Endothelial cell of umbilical vein (primary cell): Measurements from ENCODE around the gene CNTRL. TPM values are rescaled to one million over a fixed set of nuclear protein-coding genes. Genes with fewer than 3 reads are reported as not detected.

ENCODE experiments used
- BruUV-seq: library from RNA; stranded (reverse); fragments of 400-500 nt; replicated peaks from 2 replicates; lab custom pipeline; 2021; lab: Mats Ljungman, UMichigan
- CTCF ChIA-PET: fragments of 300-600, 350-600 bp; sonication (Branson Sonifier 250); formaldehyde crosslinking; loops from one replicate; lab custom pipeline; 2021; ENCODE audit warnings: antibody characterized with exemption, inconsistent platforms; lab: Charles Lee
- POLR2A ChIA-PET: fragments of 300-600, 350-600 bp; sonication (Branson Sonifier 250); formaldehyde crosslinking; loops from one replicate; lab custom pipeline; 2021; ENCODE audit warnings: antibody characterized with exemption, inconsistent platforms; lab: Charles Lee
- DNase-seq: peaks from one replicate; pipeline ENCODE4 v3.0.0-alpha.2; 2011; ENCODE audit warnings: low read depth, low spot score
- FAIRE-seq: peaks from 2 replicates; lab custom pipeline; 2011; peaks lifted over from hg19 to GRCh38; lab: Jason Lieb, UNC
- H2AFZ ChIP-seq: 2 replicates; pipeline ENCODE4 v1.6.0; 2012; ENCODE audit warnings: low read depth, low read length, control low read depth, inconsistent platforms
- H3K27ac ChIP-seq: 2 replicates; pipeline ENCODE4 v1.5.1; 2011; ENCODE audit warnings: low read depth, mild to moderate bottlenecking, control low read depth, low read length, moderate library complexity; ENCODE audit not compliant: insufficient read depth
- H3K27me3 ChIP-seq, 2 experiments: 2 replicates each; pipeline versions ENCODE4 v1.6.0 to v1.6.1; 2011; ENCODE audit warnings: low read length in 2 of 2, mixed read lengths in 1 of 2; ENCODE audit not compliant: control insufficient read depth in 2 of 2, insufficient read depth in 2 of 2
- H3K36me3 ChIP-seq, 2 experiments: 2 replicates in 1 of 2; 3 replicates in 1 of 2; pipeline ENCODE4 v1.5.1; 2011; ENCODE audit warnings: low read length in 2 of 2, mild to moderate bottlenecking in 1 of 2, moderate library complexity in 1 of 2; ENCODE audit not compliant: control insufficient read depth in 2 of 2, insufficient read depth in 2 of 2; ENCODE audit errors: extremely low read depth in 1 of 2
- H3K4me1 ChIP-seq: 3 replicates; pipeline ENCODE4 v1.5.1; 2011; ENCODE audit warnings: mild to moderate bottlenecking, low read length; ENCODE audit not compliant: control insufficient read depth, insufficient read depth; ENCODE audit errors: extremely low read depth
- H3K4me2 ChIP-seq: 2 replicates; pipeline ENCODE4 v1.6.1; 2011; ENCODE audit warnings: low read length, control low read depth, mixed read lengths; ENCODE audit not compliant: insufficient read depth
- H3K4me3 ChIP-seq, 3 experiments: fragments of 200-600 bp in 1 of 3; sonication (generic), shearing (Covaris generic) in 1 of 3; replicated peaks in 1 of 3; 2 replicates each; pipeline ENCODE4 v1.5.1; 2011 to 2016; ENCODE audit warnings: control low read depth in 3 of 3, low read length in 3 of 3, mild to moderate bottlenecking in 2 of 3, inconsistent platforms in 1 of 3, low read depth in 1 of 3, moderate library complexity in 1 of 3; ENCODE audit not compliant: insufficient read depth in 1 of 3
- H3K79me2 ChIP-seq: 2 replicates; pipeline ENCODE4 v1.6.0; 2012; ENCODE audit warnings: low read length, inconsistent platforms; ENCODE audit not compliant: control insufficient read depth, insufficient read depth
- H3K9ac ChIP-seq: replicated peaks from 2 replicates; pipeline ENCODE3; 2011; ENCODE audit warnings: low read length, control low read depth; ENCODE audit not compliant: insufficient read depth; ENCODE audit errors: extremely low read depth
- H3K9me1 ChIP-seq: replicated peaks from 3 replicates; pipeline ENCODE4 v1.6.0; 2011; ENCODE audit warnings: mild to moderate bottlenecking, low read length; ENCODE audit not compliant: control insufficient read depth, insufficient read depth; ENCODE audit errors: extremely low read depth
- H3K9me3 ChIP-seq: replicated peaks from 2 replicates; pipeline ENCODE4 v1.5.1; 2012; ENCODE audit warnings: low read length, inconsistent platforms; ENCODE audit not compliant: control insufficient read depth, insufficient read depth
- H4K20me1 ChIP-seq: replicated peaks from 2 replicates; pipeline ENCODE3; 2011; ENCODE audit warnings: mild to moderate bottlenecking, low read length; ENCODE audit not compliant: control insufficient read depth, insufficient read depth; ENCODE audit errors: extremely low read depth
- EZH2 ChIP-seq: IDR thresholded peaks from 2 replicates; pipeline ENCODE4 v1.6.1; 2012; ENCODE audit warnings: borderline replicate concordance, low read depth, mild to moderate bottlenecking, moderate library complexity, low read length, inconsistent platforms; ENCODE audit not compliant: severe bottlenecking
- FOS ChIP-seq: IDR thresholded peaks from 2 replicates; pipeline ENCODE4 v1.6.1; 2011; ENCODE audit warnings: mild to moderate bottlenecking, low read length, moderate library complexity, borderline replicate concordance; ENCODE audit not compliant: insufficient read depth
- GATA2 ChIP-seq: IDR thresholded peaks from 2 replicates; pipeline ENCODE4 v1.7.0; 2011; ENCODE audit warnings: low read depth, mild to moderate bottlenecking, moderate library complexity, mixed read lengths, low read length; ENCODE audit not compliant: insufficient read length, insufficient read depth
- JUN ChIP-seq: IDR thresholded peaks from 2 replicates; pipeline ENCODE4 v1.6.1; 2011; ENCODE audit warnings: borderline replicate concordance, low read depth; ENCODE audit not compliant: insufficient read length, insufficient read depth
- MYC ChIP-seq: IDR thresholded peaks from one replicate; pipeline ENCODE4 v1.6.1; 2011; ENCODE audit warnings: mild to moderate bottlenecking, low read depth, low read length
- POLR2A ChIP-seq: IDR thresholded peaks from 2 replicates; pipeline ENCODE4 v1.6.1; 2012; ENCODE audit warnings: low read depth, mild to moderate bottlenecking, control low read depth, low read length
- POLR2AphosphoS5 ChIP-seq: IDR thresholded peaks from 2 replicates; pipeline ENCODE4 v1.6.1; 2012; ENCODE audit warnings: low read depth, mild to moderate bottlenecking, control low read depth, low read length, moderate library complexity; ENCODE audit not compliant: insufficient read depth
- dilution Hi-C: fragments of 300-500 bp; cut with MboI; formaldehyde crosslinking; loops from one replicate; pipeline ENCODE4 v1.15.0; 2019; ENCODE audit warnings: low sequenced_read_pairs; ENCODE audit not compliant: extremely low pct_ligation_motif_present
- intact Hi-C: fragments of 100-400 bp; cut with micrococcal nuclease; formaldehyde crosslinking; loops from one replicate; pipeline ENCODE4 v1.10.0; 2022
- polyA plus RNA-seq, 4 experiments: library from polyadenylated mRNA; depleted of rRNA in 3 of 4; stranded (reverse) in 3 of 4; unstranded in 1 of 4; fragments of >200 nt; gene quantifications; 2 replicates each; pipeline versions ENCODE4 v1.2.1 to v1.2.3, GENCODE V29; 2011 to 2012; ENCODE audit warnings: missing spikeins in 1 of 4
- total RNA-seq: library from RNA; stranded (reverse); gene quantifications from 2 replicates; pipeline ENCODE4 v1.2.3, GENCODE V29; 2021
- TF ChIP-seq, protein P1 (sequence below), 2 donors: IDR thresholded peaks; 1 replicate in 1 of 2; 2 replicates in 1 of 2; pipeline ENCODE4 v1.5.1; 2011; ENCODE audit warnings: low read length in 2 of 2, mild to moderate bottlenecking in 2 of 2, moderate library complexity in 2 of 2, control low read depth in 1 of 2, inconsistent platforms in 1 of 2, low read depth in 1 of 2; ENCODE audit not compliant: insufficient read depth in 1 of 2; ENCODE audit errors: extremely low read depth in 1 of 2
- TF ChIP-seq, protein P2 (sequence below): IDR thresholded peaks from 2 replicates; pipeline ENCODE4 v1.6.1; 2011; ENCODE audit not compliant: insufficient read depth, insufficient read length

The CNTRL gene
- total and polyA plus RNA-seq, 2 donors (not counting 3 experiments of a cell fraction or from before 2014, with no cell fraction given), result 6.1 to 21.8 TPM

DNA sequence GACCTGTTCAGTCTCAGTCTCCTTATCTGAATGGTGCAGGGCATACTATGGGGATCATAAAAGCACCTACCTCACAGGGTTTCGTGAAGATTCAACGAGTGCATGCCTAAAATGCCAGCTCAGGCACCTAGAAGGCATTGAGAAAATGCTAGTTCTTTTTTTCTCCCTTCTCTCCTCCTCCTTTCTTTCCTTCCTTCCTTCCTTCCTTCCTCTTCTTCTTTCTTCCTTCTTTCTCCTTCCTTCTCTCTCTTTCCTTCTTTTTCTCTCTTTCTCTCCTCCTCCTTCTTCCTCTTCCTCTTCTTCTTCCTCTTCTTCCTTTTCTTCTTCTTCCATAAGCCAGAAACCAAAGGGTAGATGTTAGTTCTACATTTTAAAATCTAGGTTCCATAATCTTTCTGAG is 139.2 kb downstream of the CNTRL start:
- no peaks in the 10 kb centered on the region for H3K27me3 ChIP-seq
- no peak for DNase-seq
- H2AFZ ChIP-seq, result no peak overlapping the region
- no peak overlapping the region for H3K4me3 ChIP-seq
- ChIA-PET POLR2A (no interaction called here), CTCF (interaction anchor here (0.6 to 6.0 kb wide), 32 partner anchors 9 to 284 kb away, joined by 3 to 83 read pairs (median 6); partner anchors contain the start of genes GSN and RAB14)
- no peaks in the 10 kb centered on the region for H3K9me1 ChIP-seq
- H3K9ac ChIP-seq, result no peak overlapping the region
- no peaks in the 10 kb centered on the region for H3K9me3 ChIP-seq
- H3K4me1 ChIP-seq, result peaks cover 5% of the 10 kb centered on the region
- no peak for FAIRE-seq
- dilution Hi-C loops, result no loop called here
- H3K27ac ChIP-seq, result no peak overlapping the region
- intact Hi-C loops, result loop anchor here (5.0 kb wide), 1 partner anchor 283 kb away; the partner anchor contains the start of gene GGTA1
- H3K79me2 ChIP-seq, result no peaks in the 10 kb centered on the region
- BruUV-seq, result no TSS peak
- TF ChIP-seq POLR2AphosphoS5, result no peak
- TF ChIP-seq, protein P1, sequence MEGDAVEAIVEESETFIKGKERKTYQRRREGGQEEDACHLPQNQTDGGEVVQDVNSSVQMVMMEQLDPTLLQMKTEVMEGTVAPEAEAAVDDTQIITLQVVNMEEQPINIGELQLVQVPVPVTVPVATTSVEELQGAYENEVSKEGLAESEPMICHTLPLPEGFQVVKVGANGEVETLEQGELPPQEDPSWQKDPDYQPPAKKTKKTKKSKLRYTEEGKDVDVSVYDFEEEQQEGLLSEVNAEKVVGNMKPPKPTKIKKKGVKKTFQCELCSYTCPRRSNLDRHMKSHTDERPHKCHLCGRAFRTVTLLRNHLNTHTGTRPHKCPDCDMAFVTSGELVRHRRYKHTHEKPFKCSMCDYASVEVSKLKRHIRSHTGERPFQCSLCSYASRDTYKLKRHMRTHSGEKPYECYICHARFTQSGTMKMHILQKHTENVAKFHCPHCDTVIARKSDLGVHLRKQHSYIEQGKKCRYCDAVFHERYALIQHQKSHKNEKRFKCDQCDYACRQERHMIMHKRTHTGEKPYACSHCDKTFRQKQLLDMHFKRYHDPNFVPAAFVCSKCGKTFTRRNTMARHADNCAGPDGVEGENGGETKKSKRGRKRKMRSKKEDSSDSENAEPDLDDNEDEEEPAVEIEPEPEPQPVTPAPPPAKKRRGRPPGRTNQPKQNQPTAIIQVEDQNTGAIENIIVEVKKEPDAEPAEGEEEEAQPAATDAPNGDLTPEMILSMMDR (IDR thresholded peaks at IDR 0.05; ENCODE audit: extremely low read depth in 1 of 2, insufficient read depth in 1 of 2, low read depth in 1 of 2, low read length in 2 of 2), result no peak
- TF ChIP-seq POLR2A, result no peak
- TF ChIP-seq FOS, result no peak
- TF ChIP-seq MYC, result no peak
- TF ChIP-seq, protein P2, sequence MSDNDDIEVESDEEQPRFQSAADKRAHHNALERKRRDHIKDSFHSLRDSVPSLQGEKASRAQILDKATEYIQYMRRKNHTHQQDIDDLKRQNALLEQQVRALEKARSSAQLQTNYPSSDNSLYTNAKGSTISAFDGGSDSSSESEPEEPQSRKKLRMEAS, result no peak
- no peak for TF ChIP-seq GATA2
- no peak for TF ChIP-seq JUN
- no peak for TF ChIP-seq EZH2
- no peaks in the 10 kb centered on the region for H3K36me3 ChIP-seq
- no peak overlapping the region for H3K4me2 ChIP-seq
- H4K20me1 ChIP-seq, result no peaks in the 10 kb centered on the region
